Liver (tissue), 9 donors: Measurements from ENCODE around the gene MOCS2. TPM values are rescaled to one million over a fixed set of nuclear protein-coding genes. Genes with fewer than 3 reads are reported as not detected.

Experiments
- DNase-seq: peaks from one replicate; pipeline ENCODE4 v3.0.0-alpha.2; 2017; ENCODE audit warnings: low spot score
- H3K27ac ChIP-seq, 2 donors: one replicate each; pipeline ENCODE4 v1.7.0; 2013; ENCODE audit warnings: inconsistent platforms in 2 of 2, low read length in 2 of 2, control low read depth in 1 of 2, low read depth in 1 of 2, mild to moderate bottlenecking in 1 of 2
- H3K27me3 ChIP-seq, 4 donors: one replicate each; pipeline versions ENCODE4 v1.6.1 to v1.7.0; 2013; ENCODE audit warnings: low read length in 3 of 4, inconsistent platforms in 1 of 4, mild to moderate bottlenecking in 1 of 4, moderate library complexity in 1 of 4; ENCODE audit not compliant: control insufficient read depth in 4 of 4, insufficient read depth in 4 of 4
- H3K36me3 ChIP-seq, 4 donors: one replicate each; pipeline versions ENCODE4 v1.6.1 to v1.7.0; 2013; ENCODE audit warnings: low read length in 3 of 4, mild to moderate bottlenecking in 3 of 4, low read depth in 1 of 4, moderate library complexity in 1 of 4; ENCODE audit not compliant: control insufficient read depth in 4 of 4, insufficient read depth in 3 of 4
- H3K4me1 ChIP-seq, 4 donors: one replicate each; pipeline versions ENCODE4 v1.6.1 to v1.7.0; 2013; ENCODE audit warnings: low read length in 3 of 4, mild to moderate bottlenecking in 3 of 4, moderate library complexity in 1 of 4; ENCODE audit not compliant: control insufficient read depth in 4 of 4, insufficient read depth in 4 of 4
- H3K4me3 ChIP-seq, 3 donors: one replicate each; pipeline versions ENCODE4 v1.6.1 to v1.7.0; 2013; ENCODE audit warnings: low read length in 3 of 3, control low read depth in 1 of 3, low read depth in 1 of 3, mild to moderate bottlenecking in 1 of 3
- H3K9ac ChIP-seq, 2 donors: one replicate each; pipeline ENCODE4 v1.7.0; 2013; ENCODE audit warnings: low read length in 2 of 2, mild to moderate bottlenecking in 2 of 2, moderate library complexity in 2 of 2, control low read depth in 1 of 2, low read depth in 1 of 2
- H3K9me3 ChIP-seq, 4 donors: one replicate each; pipeline versions ENCODE4 v1.6.1 to v1.7.0; 2013; ENCODE audit warnings: low read length in 3 of 4; ENCODE audit not compliant: control insufficient read depth in 4 of 4
- ATF3 ChIP-seq: IDR thresholded peaks from 2 replicates; pipeline ENCODE4 v1.6.1; 2016; ENCODE audit warnings: antibody characterized with exemption
- EGR1 ChIP-seq, 2 donors: IDR thresholded peaks; 2 replicates each; pipeline ENCODE4 v1.6.1; 2016 to 2018; ENCODE audit warnings: antibody characterized with exemption in 2 of 2, low read depth in 2 of 2
- FOXA1 ChIP-seq: IDR thresholded peaks from 2 replicates; pipeline ENCODE4 v1.6.1; 2016; ENCODE audit warnings: antibody characterized with exemption
- GABPA ChIP-seq, 2 donors: IDR thresholded peaks in 1 of 2; conservative IDR thresholded peaks in 1 of 2; 2 replicates each; pipeline ENCODE4 v1.6.1; 2016; ENCODE audit warnings: antibody characterized with exemption in 2 of 2, mild to moderate bottlenecking in 1 of 2, moderate library complexity in 1 of 2
- HNF4A ChIP-seq, 2 donors: conservative IDR thresholded peaks; 2 replicates each; pipeline ENCODE4 v1.6.1; 2016; ENCODE audit warnings: antibody characterized with exemption in 2 of 2, mild to moderate bottlenecking in 2 of 2
- HNF4G ChIP-seq: IDR thresholded peaks from 2 replicates; pipeline ENCODE4 v1.6.1; 2016; ENCODE audit warnings: antibody characterized with exemption
- NR2F2 ChIP-seq: IDR thresholded peaks from 2 replicates; pipeline ENCODE4 v1.6.1; 2016; ENCODE audit warnings: antibody characterized with exemption
- RAD21 ChIP-seq, 2 donors: IDR thresholded peaks; 2 replicates each; pipeline ENCODE4 v1.6.1; 2016; ENCODE audit warnings: antibody characterized with exemption in 2 of 2, mild to moderate bottlenecking in 2 of 2
- REST ChIP-seq: IDR thresholded peaks from 2 replicates; pipeline ENCODE4 v1.6.1; 2016; ENCODE audit warnings: antibody characterized with exemption, mild to moderate bottlenecking
- RXRA ChIP-seq, 2 donors: IDR thresholded peaks; 2 replicates each; pipeline ENCODE4 v1.6.1; 2017 to 2018; ENCODE audit warnings: antibody characterized with exemption in 2 of 2, mild to moderate bottlenecking in 1 of 2
- SP1 ChIP-seq: IDR thresholded peaks from 2 replicates; pipeline ENCODE4 v1.6.1; 2018; ENCODE audit warnings: antibody characterized with exemption, mild to moderate bottlenecking
- TAF1 ChIP-seq: conservative IDR thresholded peaks from 2 replicates; pipeline ENCODE4 v1.6.1; 2016; ENCODE audit warnings: antibody characterized with exemption, mild to moderate bottlenecking
- YY1 ChIP-seq: IDR thresholded peaks from 2 replicates; pipeline ENCODE4 v1.6.1; 2016; ENCODE audit warnings: antibody characterized with exemption, mild to moderate bottlenecking
- ZBTB33 ChIP-seq: IDR thresholded peaks from 2 replicates; pipeline ENCODE4 v1.6.1; 2016; ENCODE audit warnings: antibody characterized with exemption
- WGBS: extraction: QIAGEN DNeasy Blood & Tissue Kit; methylation state at CpG from one replicate; pipeline ENCODE4 v1.1.7; 2013; 5-methylcytosine and 5-hydroxymethylcytosine counted together
- polyA plus RNA-seq, 2 donors: library from polyadenylated mRNA; stranded (reverse) in 1 of 2; unstranded in 1 of 2; fragments of 200-250 nt in 1 of 2; fragments of >200 nt in 1 of 2; fragmentation: Nextera tagmentation in 1 of 2; extraction: Ambion mirVana in 1 of 2; gene quantifications; one replicate each; pipeline versions ENCODE4 v1.2.1 to v1.2.3, GENCODE V29; 2013 to 2015
- total RNA-seq, 2 donors: library from RNA; depleted of rRNA; stranded (reverse); fragments of >200 nt; gene quantifications; one replicate each; pipeline ENCODE4 v1.2.3, GENCODE V29; 2014
- TF ChIP-seq, protein P1 (sequence below): fragments of 150-350 bp; IDR thresholded peaks from 2 replicates; pipeline ENCODE4 v1.5.1; 2017; ENCODE audit warnings: improper control_type of control experiment, low read depth, low read length; ENCODE audit not compliant: missing input control
- TF ChIP-seq, protein P2 (sequence below): IDR thresholded peaks from 2 replicates; pipeline ENCODE4 v1.6.1; 2016; ENCODE audit warnings: antibody characterized with exemption
- donor health status: healthy.
- donor health status: healthy.
- donor health status: healthy.
- donor health status: healthy.
- donor health status: healthy.

Gene MOCS2
- total and polyA plus RNA-seq, 4 donors: 13.2 to 58.5 (median 39.1) TPM

DNA sequence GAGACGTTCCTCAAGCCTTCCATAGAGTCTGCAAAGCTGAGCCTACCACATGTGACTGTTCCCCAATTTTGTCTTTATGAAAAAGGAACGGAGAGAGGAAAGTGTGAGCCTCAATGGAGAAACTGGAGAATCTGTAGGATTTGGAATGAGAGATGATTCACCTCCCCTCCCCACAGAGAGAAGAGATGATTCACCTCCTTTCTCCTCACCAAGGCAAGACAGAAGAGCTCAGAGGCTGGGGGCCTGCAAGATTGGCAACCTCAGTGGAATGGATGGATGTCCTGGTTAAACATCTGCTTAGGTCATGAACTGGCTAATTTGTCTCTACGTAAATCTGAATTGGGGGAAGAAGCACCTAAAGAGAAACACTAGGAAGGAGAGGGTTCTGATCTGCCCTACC lies 17.0 kb upstream of the MOCS2 start:
- TF ChIP-seq SP1 (no peak), TAF1 (no peak), REST (no peak), HNF4A (conservative IDR thresholded peaks at IDR 0.05) (no peak)
- DNase-seq: no peak
- no peaks in the 10 kb centered on the region for H3K36me3 ChIP-seq
- no peaks in the 10 kb centered on the region for H3K27me3 ChIP-seq
- H3K4me3 ChIP-seq: no peak overlapping the region
- H3K4me1 ChIP-seq: peaks cover 0 to 6% (median 0%) of the 10 kb centered on the region in 4 donors
- 93% methylated on average over 3 of the region's 3 CpGs for whole genome bisulfite sequencing
- H3K27ac ChIP-seq: no peak overlapping the region
- H3K9me3 ChIP-seq: no peaks in the 10 kb centered on the region
- no peak overlapping the region for H3K9ac ChIP-seq

GRCh38 chr5:53123702-53124101 lies 14.1 kb upstream of the MOCS2 start:
- Histone ChIP-seq H3K9ac (no peak overlapping the region), H3K27ac (no peak overlapping the region), H3K4me3 (no peak overlapping the region), H3K36me3 (no peaks in the 10 kb centered on the region), H3K27me3 (no peaks in the 10 kb centered on the region), H3K4me1 (peaks cover 0 to 6% (median 0%) of the 10 kb centered on the region in 4 donors), H3K9me3 (no peaks in the 10 kb centered on the region)
- TF ChIP-seq, protein P1, sequence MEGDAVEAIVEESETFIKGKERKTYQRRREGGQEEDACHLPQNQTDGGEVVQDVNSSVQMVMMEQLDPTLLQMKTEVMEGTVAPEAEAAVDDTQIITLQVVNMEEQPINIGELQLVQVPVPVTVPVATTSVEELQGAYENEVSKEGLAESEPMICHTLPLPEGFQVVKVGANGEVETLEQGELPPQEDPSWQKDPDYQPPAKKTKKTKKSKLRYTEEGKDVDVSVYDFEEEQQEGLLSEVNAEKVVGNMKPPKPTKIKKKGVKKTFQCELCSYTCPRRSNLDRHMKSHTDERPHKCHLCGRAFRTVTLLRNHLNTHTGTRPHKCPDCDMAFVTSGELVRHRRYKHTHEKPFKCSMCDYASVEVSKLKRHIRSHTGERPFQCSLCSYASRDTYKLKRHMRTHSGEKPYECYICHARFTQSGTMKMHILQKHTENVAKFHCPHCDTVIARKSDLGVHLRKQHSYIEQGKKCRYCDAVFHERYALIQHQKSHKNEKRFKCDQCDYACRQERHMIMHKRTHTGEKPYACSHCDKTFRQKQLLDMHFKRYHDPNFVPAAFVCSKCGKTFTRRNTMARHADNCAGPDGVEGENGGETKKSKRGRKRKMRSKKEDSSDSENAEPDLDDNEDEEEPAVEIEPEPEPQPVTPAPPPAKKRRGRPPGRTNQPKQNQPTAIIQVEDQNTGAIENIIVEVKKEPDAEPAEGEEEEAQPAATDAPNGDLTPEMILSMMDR: no peak
- peak; percentile 59 to 61 for TF ChIP-seq RAD21 (IDR thresholded peaks at IDR 0.05)
- no peak for DNase-seq

DNA sequence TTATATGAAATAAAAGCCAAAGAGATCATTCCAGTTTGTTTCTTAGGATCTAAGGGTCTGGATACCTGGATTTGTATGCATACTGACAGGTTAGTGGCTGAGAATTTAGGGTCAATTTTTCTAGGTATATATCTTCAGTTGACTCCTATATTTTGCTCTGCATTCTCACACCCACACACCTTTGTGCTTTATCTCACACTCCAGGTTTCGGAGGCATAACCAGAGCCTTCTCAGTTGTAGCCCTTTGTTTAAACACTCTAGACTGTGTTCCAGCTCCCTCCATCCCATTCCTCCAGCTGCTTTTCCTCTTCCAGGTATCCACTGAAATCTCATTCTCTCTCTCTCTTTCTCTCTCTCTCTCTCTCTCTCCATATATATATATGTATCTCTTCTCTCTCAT lies 10.6 kb upstream of the MOCS2 start:
- TF ChIP-seq TAF1 (no peak), GABPA (IDR thresholded peaks at IDR 0.05 in 1 of 2, conservative IDR thresholded peaks at IDR 0.05 in 1 of 2) (no peak), ZBTB33 (no peak), RAD21 (IDR thresholded peaks at IDR 0.05) (no peak), NR2F2 (no peak), RXRA (IDR thresholded peaks at IDR 0.05) (no peak), YY1 (no peak), EGR1 (IDR thresholded peaks at IDR 0.05; ENCODE audit: low read depth in 2 of 2) (no peak), HNF4A (conservative IDR thresholded peaks at IDR 0.05) (no peak), SP1 (no peak), FOXA1 (no peak), HNF4G (no peak), ATF3 (no peak)
- TF ChIP-seq, protein P2, sequence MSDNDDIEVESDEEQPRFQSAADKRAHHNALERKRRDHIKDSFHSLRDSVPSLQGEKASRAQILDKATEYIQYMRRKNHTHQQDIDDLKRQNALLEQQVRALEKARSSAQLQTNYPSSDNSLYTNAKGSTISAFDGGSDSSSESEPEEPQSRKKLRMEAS: no peak
- no peak for DNase-seq
- no peak overlapping the region for H3K4me3 ChIP-seq
- H3K27ac ChIP-seq: no peak overlapping the region
- no peak overlapping the region for H3K9ac ChIP-seq
- H3K4me1 ChIP-seq: peaks cover 0 to 5% (median 1%) of the 10 kb centered on the region in 4 donors
- no peaks in the 10 kb centered on the region for H3K36me3 ChIP-seq
- H3K9me3 ChIP-seq: no peaks in the 10 kb centered on the region
- no peaks in the 10 kb centered on the region for H3K27me3 ChIP-seq
- 100% methylated on average over 1 of the region's 1 CpG for whole genome bisulfite sequencing
